Measurements from ENCODE around the gene NUFIP2.

Gene NUFIP2

DNA sequence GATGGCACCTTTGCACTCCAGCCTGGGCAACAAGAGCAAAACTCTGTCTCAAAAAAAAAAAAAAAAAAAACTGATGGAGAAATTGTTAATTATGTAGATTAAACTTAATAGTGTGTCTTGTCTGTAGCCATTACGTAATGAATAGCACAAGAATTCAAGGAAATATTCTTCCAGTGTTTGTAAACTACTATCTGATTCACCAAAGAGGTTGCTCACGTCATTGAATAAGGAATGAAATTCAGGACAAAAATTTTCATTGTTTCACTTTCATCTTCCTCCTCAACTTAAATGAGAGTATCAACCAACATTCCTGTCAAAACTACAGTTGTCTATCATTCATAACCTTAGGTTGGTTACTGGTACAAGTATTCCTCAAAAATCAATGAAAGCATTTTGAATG, 83.1 kb downstream of the NUFIP2 start:
- Mint-ChIP-seq H3K9me3 (no peaks in the 10 kb centered on the region), H3K4me3 (no peak overlapping the region), H3K27ac (no peak overlapping the region), H3K36me3 (ENCODE audit: low read depth) (no peaks in the 10 kb centered on the region), H3K4me1 (ENCODE audit: low read depth) (no peaks in the 10 kb centered on the region), H3K27me3 (no peaks in the 10 kb centered on the region)
- DNase-seq, result no peak

DNA sequence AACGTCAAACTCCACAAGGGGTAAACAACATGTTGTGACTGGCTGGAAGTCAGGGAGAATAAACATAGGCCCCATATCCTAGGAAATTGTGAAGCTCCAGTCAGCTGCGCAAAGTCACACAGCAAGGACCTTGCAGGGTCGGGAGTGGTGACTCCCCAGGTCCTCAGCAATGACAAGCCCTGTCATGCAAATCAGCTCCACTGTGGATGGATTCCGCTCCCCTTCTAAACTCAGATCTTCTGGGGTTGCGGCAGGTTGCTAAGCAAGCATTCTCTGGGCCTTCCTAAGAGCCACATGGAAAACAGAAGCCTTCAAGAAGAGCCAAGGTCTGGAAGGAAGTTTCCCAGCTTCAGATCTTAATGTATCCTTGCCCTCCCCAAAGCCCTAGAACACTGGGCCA, 84.9 kb downstream of the NUFIP2 start:
- H3K27me3 Mint-ChIP-seq, result peaks cover 5% of the 10 kb centered on the region
- H3K4me1 Mint-ChIP-seq (ENCODE audit: low read depth), result no peaks in the 10 kb centered on the region
- DNase-seq, result no peak
- no peak overlapping the region for H3K4me3 Mint-ChIP-seq
- H3K36me3 Mint-ChIP-seq (ENCODE audit: low read depth), result no peaks in the 10 kb centered on the region
- H3K27ac Mint-ChIP-seq, result no peak overlapping the region
- no peaks in the 10 kb centered on the region for H3K9me3 Mint-ChIP-seq

DNA sequence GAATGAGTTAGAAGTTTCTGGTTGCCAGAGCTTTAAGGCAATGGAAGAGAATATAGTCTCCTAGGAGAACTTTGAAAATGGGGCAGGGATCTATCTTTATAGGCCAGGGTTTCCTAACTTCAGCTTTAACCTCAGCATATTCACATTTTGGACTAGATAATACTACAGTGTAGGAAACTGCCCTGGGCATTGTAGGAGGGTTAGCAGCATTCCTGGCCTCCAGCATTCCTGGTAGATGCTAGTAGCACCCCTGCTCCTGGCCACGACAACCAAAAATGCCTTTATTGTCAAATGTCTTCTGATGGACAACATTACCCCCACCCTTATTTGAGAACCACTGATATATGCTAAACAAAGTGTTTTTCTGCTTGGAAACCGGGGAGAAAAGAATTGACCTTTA, 86.0 kb downstream of the NUFIP2 start:
- DNase-seq, result no peak
- Mint-ChIP-seq H3K27me3 (peaks cover 5% of the 10 kb centered on the region), H3K4me1 (ENCODE audit: low read depth) (no peaks in the 10 kb centered on the region), H3K4me3 (no peak overlapping the region), H3K27ac (no peak overlapping the region), H3K36me3 (ENCODE audit: low read depth) (no peaks in the 10 kb centered on the region), H3K9me3 (no peaks in the 10 kb centered on the region)
